Measurements from ENCODE around the gene XBP1. TPM values are rescaled to one million over a fixed set of nuclear protein-coding genes. Genes with fewer than 3 reads are reported as not detected.

XBP1 gene
- total and polyA plus RNA-seq, 2 of the 4 experiments (the other 2 are of a cell fraction), result 95.0 to 223 TPM

DNA sequence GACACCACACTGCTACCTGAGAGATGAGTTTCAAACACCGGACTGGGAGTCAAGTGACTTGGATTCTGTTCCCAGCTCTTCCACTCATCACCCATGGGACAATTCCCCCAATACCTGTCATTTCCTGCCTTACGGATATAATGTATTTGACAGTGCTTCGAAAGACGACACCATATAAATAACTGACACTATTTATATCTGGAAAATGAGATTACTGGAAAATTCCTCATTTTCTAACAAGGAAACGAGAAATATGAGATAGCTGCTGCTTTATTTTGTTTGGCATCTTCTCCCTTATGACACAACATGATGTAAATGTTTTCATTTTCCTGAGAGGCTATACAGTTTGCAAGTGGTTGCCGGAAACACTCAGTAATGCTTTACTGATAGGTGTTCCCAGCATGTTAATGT is 49.9 kb downstream of the XBP1 start:
- Histone ChIP-seq H3K4me1 (ENCODE audit: control insufficient read depth, insufficient read depth, low read length) (peaks cover 6% of the 10 kb centered on the region), H3K23ac (ENCODE audit: low read depth, low read length) (no peak overlapping the region), H3K9me1 (ENCODE audit: insufficient read depth, low read length) (peaks cover 11% of the 10 kb centered on the region), H2BK20ac (ENCODE audit: low read depth, low read length) (peak overlapping the region; percentile 22; the same call in 1 of the 2 replicates), H3K27me3 (ENCODE audit: control insufficient read depth, insufficient read depth, low read length) (no peaks in the 10 kb centered on the region), H3K4ac (ENCODE audit: low read depth, low read length) (peak overlapping the region; percentile 65; the same call in 1 of the 2 replicates), H3K4me3 (ENCODE audit: insufficient read depth, low read depth, low read length) (no peak overlapping the region; the same call in 1 of the 2 replicates), H3K14ac (replicated peaks; ENCODE audit: low read depth, low read length) (peak overlapping the region; percentile 2; the same call in 1 of the 2 replicates), H3K27ac (ENCODE audit: insufficient read depth, low read length) (peak overlapping the region; percentile 78), H2AK5ac (ENCODE audit: low read depth, low read length) (0 out of 2 replicates have a peak overlapping the region, but pooled peaks have one; percentile 46), H4K91ac (ENCODE audit: insufficient read depth, low read depth, low read length) (no peak overlapping the region), H2BK15ac (ENCODE audit: low read depth, low read length) (0 out of 3 replicates have a peak overlapping the region, but pooled peaks have one; percentile 27), H3K9me3 (ENCODE audit: control insufficient read depth, insufficient read depth, low read length) (no peaks in the 10 kb centered on the region), H3K79me1 (ENCODE audit: low read depth in 1 of 2, low read length in 2 of 2) (peaks cover 4 to 9% of the 10 kb centered on the region in 2 experiments; a peak in 3 of 4 replicates), H3K4me2 (ENCODE audit: low read depth, low read length) (peak overlapping the region; percentile 69), H4K5ac (ENCODE audit: low read depth, low read length) (peak overlapping the region; percentile 31), H3K36me3 (ENCODE audit: control insufficient read depth, insufficient read depth, low read length) (peaks cover 13% of the 10 kb centered on the region), H2BK5ac (ENCODE audit: low read depth, low read length, poor library complexity, severe bottlenecking) (peak overlapping the region; percentile 74), H2AK9ac (replicated peaks; ENCODE audit: low read depth, low read length, poor library complexity) (no peak overlapping the region), H3K9ac (ENCODE audit: low read depth, low read length) (no peak overlapping the region), H4K8ac (ENCODE audit: low read depth in 2 of 2, low read length in 2 of 2) (peak overlapping the region in 1 of 2 experiments; percentile 47; a peak in 1 of 4 replicates), H3K18ac (ENCODE audit: low read depth, low read length) (peak overlapping the region; percentile 39; the same call in 1 of the 2 replicates), H3K56ac (ENCODE audit: extremely low read depth, insufficient read depth, low read length) (no peak overlapping the region), H4K20me1 (ENCODE audit: insufficient read depth, low read length) (peaks cover 3% of the 10 kb centered on the region; the same call in 1 of the 2 replicates), H2BK120ac (ENCODE audit: low read depth, low read length) (peak overlapping the region; percentile 38; the same call in 1 of the 2 replicates), H2AFZ (replicated peaks; ENCODE audit: low read length, poor library complexity) (no peak overlapping the region)
- ATAC-seq (ENCODE audit: low read depth), result peak; percentile 88
- intact Hi-C loops (cut with micrococcal nuclease) (no loop called here), dilution Hi-C loops (cut with HindIII; ENCODE audit: low sequenced_read_pairs, unreplicated experiment) (no loop called here), in situ Hi-C loops (cut with MboI; ENCODE audit: low sequenced_read_pairs) (no loop called here)
- CTCF ChIA-PET, result interaction anchor here (0.6 to 2.0 kb wide), 3 partner anchors 9 to 1530 kb away, joined by 3 to 5 read pairs (median 4); partner anchors contain the start of genes CHEK2 and HSCB
- no CpG with 5 or more reads among the region's 6 CpGs for WGBS, 2 experiments (ENCODE audit: extremely low coverage in 2 of 2, insufficient read length in 1 of 2)
- peak; percentile 93 for DNase-seq
- peak; percentile 80 for TF ChIP-seq CEBPB (IDR thresholded peaks at IDR 0.05; ENCODE audit: low read depth, low read length)
- TF ChIP-seq, protein P1, sequence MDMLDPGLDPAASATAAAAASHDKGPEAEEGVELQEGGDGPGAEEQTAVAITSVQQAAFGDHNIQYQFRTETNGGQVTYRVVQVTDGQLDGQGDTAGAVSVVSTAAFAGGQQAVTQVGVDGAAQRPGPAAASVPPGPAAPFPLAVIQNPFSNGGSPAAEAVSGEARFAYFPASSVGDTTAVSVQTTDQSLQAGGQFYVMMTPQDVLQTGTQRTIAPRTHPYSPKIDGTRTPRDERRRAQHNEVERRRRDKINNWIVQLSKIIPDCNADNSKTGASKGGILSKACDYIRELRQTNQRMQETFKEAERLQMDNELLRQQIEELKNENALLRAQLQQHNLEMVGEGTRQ (IDR thresholded peaks at IDR 0.05; ENCODE audit: low read depth, low read length), result no peak
- no TSS peak for BruUV-seq (replicated peaks)
- POLR2A ChIA-PET (ENCODE audit: unreplicated experiment), result interaction anchor here (0.5 to 1.0 kb wide), 2 partner anchors 22 to 27 kb away, joined by 3 read pairs; partner anchors contain the start of gene CCDC117

Small RNA genes within 50 kb of the gene (microRNA-seq; reads per million reads assigned to microRNA genes)
- not detected for gene Z93930.1 (ENCODE audit: insufficient read depth, insufficient read length)

Small RNA genes within 50 kb of the gene (small RNA-seq; reads per million reads assigned to genes)
- gene Z93930.1, result 0 reads per million in 5 experiments

Other genes starting within 250 kb of the XBP1 start
- gene TTC28, start 120.7 kb downstream of the XBP1 start, total RNA-seq (2012; rRNA removed), result 9.4 and 13.3 TPM in 2 replicates
- gene TTC28, start 120.7 kb downstream of the XBP1 start, polyA plus RNA-seq (2012; rRNA removed), result 5.6 TPM in 2 replicates
- 9.9 and 11.4 TPM in 2 replicates for gene CHEK2, start 58.7 kb downstream of the XBP1 start, total RNA-seq (2012; rRNA removed)
- gene CHEK2, start 58.7 kb downstream of the XBP1 start, polyA plus RNA-seq (2012; rRNA removed), result 11.6 and 16.1 TPM in 2 replicates
- 5.4 and 9.4 TPM in 2 replicates for gene HSCB, start 58.5 kb downstream of the XBP1 start, total RNA-seq (2012; rRNA removed)
- gene HSCB, start 58.5 kb downstream of the XBP1 start, polyA plus RNA-seq (2012; rRNA removed), result 13.2 and 13.4 TPM in 2 replicates
- 7.0 and 15.6 TPM in 2 replicates for gene CCDC117, start 27.9 kb downstream of the XBP1 start, total RNA-seq (2012; rRNA removed)
- gene CCDC117, start 27.9 kb downstream of the XBP1 start, polyA plus RNA-seq (2012; rRNA removed), result 4.2 and 5.9 TPM in 2 replicates
- 1.4 TPM in 2 replicates for gene ZNRF3, start 83.0 kb upstream of the XBP1 start, total RNA-seq (2012; rRNA removed)
- 2.4 and 3.3 TPM in 2 replicates for gene ZNRF3, start 83.0 kb upstream of the XBP1 start, polyA plus RNA-seq (2012; rRNA removed)